ENCODE data around the gene KRTAP5-3. TPM values are rescaled to one million over a fixed set of nuclear protein-coding genes. Genes with fewer than 3 reads are reported as not detected.
A peak's percentile ranks its signal among the peaks of the same experiment; 100 is the strongest.
"Not testable (repeated sequence)": the region's sequence is repeated elsewhere in the genome, so short reads cannot be mapped to it uniquely, and the experiment has no call there.

The KRTAP5-3 gene
- total RNA-seq, 1 experiment from 2014 or later: not detected

DNA sequence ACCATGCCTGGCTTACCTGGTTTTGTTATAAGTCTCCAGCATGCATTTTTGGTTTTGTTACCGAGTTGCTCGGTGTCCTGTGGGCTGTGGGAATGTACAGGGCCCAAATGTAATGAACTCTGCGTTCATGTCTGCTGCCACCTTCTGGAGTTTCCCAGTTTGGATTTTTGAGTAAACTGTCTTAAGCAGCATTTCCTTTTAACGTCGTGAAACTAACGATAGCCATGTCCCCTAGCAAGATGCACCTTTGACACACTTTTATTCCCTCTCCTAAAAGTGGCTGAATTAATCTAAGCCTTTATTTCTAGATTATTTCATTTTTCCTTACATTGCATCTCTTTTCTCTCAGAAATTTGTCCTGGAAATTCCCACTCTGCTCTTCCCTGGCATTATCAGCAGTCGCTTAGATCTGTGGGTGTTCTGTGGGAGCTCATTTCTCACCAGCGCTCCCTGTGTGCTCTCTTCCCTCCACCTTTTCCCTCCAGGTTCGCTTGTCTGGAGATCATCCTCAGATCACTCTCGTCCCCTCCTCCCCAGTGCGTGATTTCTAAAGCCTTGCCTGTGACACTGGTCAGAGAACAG lies 12.2 kb downstream of the KRTAP5-3 start:
- Histone ChIP-seq H3K18ac (ENCODE audit: insufficient read length, low read depth, low read length) (peak overlapping the region; percentile 29), H3K4me2 (ENCODE audit: insufficient read depth, insufficient read length, low read length) (peak overlapping the region; percentile 51), H3K9ac (ENCODE audit: extremely low read depth, insufficient read length, low read length) (peak overlapping the region; percentile 22)
- DNase-seq; H2BK5ac ChIP-seq (ENCODE audit: insufficient read length, low read length); H3K9me3 Mint-ChIP-seq; H2BK15ac ChIP-seq (ENCODE audit: low read depth, low read length); H3K9me3 ChIP-seq (ENCODE audit: control insufficient read depth, low read depth, low read length); H4K20me1 ChIP-seq (ENCODE audit: control insufficient read depth, insufficient read depth, insufficient read length); H3K79me1 ChIP-seq (ENCODE audit: insufficient read depth, low read depth, low read length, poor library complexity, severe bottlenecking); H3T11ph ChIP-seq (ENCODE audit: low read length); H3K23ac ChIP-seq (ENCODE audit: insufficient read length, low read depth, low read length); H2AFZ ChIP-seq (ENCODE audit: low read length); H2BK120ac ChIP-seq (ENCODE audit: low read depth, low read length, poor library complexity, severe bottlenecking); H3K79me2 ChIP-seq (ENCODE audit: insufficient read depth, low read length); H3K23me2 ChIP-seq (ENCODE audit: insufficient read length, low read depth, low read length, poor library complexity, severe bottlenecking); H3K4me1 ChIP-seq (ENCODE audit: insufficient read depth, low read length); H3K4ac ChIP-seq (ENCODE audit: low read depth, low read length); H2BK20ac ChIP-seq (ENCODE audit: low read depth, low read length, poor library complexity, severe bottlenecking); H2AK5ac ChIP-seq (ENCODE audit: insufficient read length, low read length); H4K91ac ChIP-seq (ENCODE audit: insufficient read length, low read depth, low read length); H4K5ac ChIP-seq (ENCODE audit: insufficient read length, low read depth, low read length); H3K27ac ChIP-seq (ENCODE audit: insufficient read length, low read depth, low read length); H3K27me3 ChIP-seq (ENCODE audit: insufficient read depth, low read length); H4K8ac ChIP-seq (replicated peaks; ENCODE audit: insufficient read length, low read depth, low read length); H2BK12ac ChIP-seq (ENCODE audit: insufficient read length, low read depth, low read length); H3K14ac ChIP-seq (ENCODE audit: insufficient read depth, low read length); H3K56ac ChIP-seq (ENCODE audit: insufficient read length, low read depth, low read length); H3K36me3 Mint-ChIP-seq (ENCODE audit: insufficient read depth in 1 of 3, low read depth in 3 of 3): not testable (repeated sequence)
- Mint-ChIP-seq H3K27ac (peak overlapping the region in 2 of 3 experiments; percentile 27 to 36; a peak in 2 of 7 replicates), H3K4me3 (peak overlapping the region; percentile 5 to 31; a peak in 3 of 5 replicates), H3K4me1 (peaks cover 29 to 33% of the 10 kb centered on the region in 2 experiments), H3K27me3 (ENCODE audit: low read depth) (peaks cover 77% of the 10 kb centered on the region)
- WGBS (ENCODE audit: extremely low coverage, insufficient read length, low lambda C conversion rate): no CpG with 5 or more reads among the region's 11 CpGs
